Activated naive CD8-positive, alpha-beta T cell (primary cell): ENCODE measurements around the gene CD79B.
"Not testable (repeated sequence)": the region's sequence is repeated elsewhere in the genome, so short reads cannot be mapped to it uniquely, and the experiment has no call there.

ENCODE experiments used
- H3K27ac Mint-ChIP-seq: one replicate; pipeline ENCODE4 v1.8.0; 2021; ENCODE audit warnings: mixed read lengths
- H3K27me3 Mint-ChIP-seq: one replicate; pipeline ENCODE4 v1.8.0; 2021; ENCODE audit warnings: mixed read lengths
- H3K36me3 Mint-ChIP-seq: one replicate; pipeline ENCODE4 v1.8.0; 2021; ENCODE audit warnings: mixed read lengths
- H3K4me1 Mint-ChIP-seq: one replicate; pipeline ENCODE4 v1.8.0; 2021; ENCODE audit warnings: low read depth, mixed read lengths
- H3K4me3 Mint-ChIP-seq: one replicate; pipeline ENCODE4 v1.8.0; 2021; ENCODE audit warnings: mild to moderate bottlenecking, mixed read lengths
- H3K9me3 Mint-ChIP-seq: one replicate; pipeline ENCODE4 v1.8.0; 2021; ENCODE audit warnings: low read depth, mixed read lengths

CD79B gene

GRCh38 chr17:63917206-63917605, 14.9 kb downstream of the CD79B start:
- H3K27ac Mint-ChIP-seq, H3K36me3 Mint-ChIP-seq, H3K9me3 Mint-ChIP-seq, H3K4me3 Mint-ChIP-seq, H3K27me3 Mint-ChIP-seq, H3K4me1 Mint-ChIP-seq: not testable (repeated sequence)

GRCh38 chr17:63916566-63917185, 15.5 kb downstream of the CD79B start:
- Mint-ChIP-seq H3K36me3 (no peaks in the 10 kb centered on the region), H3K4me3 (no peak overlapping the region), H3K4me1 (peaks cover 5% of the 10 kb centered on the region), H3K27me3 (peaks cover 2% of the 10 kb centered on the region), H3K9me3 (no peaks in the 10 kb centered on the region), H3K27ac (peak overlapping the region; percentile 1)

GRCh38 chr17:63915753-63916152, 16.4 kb downstream of the CD79B start:
- not testable (repeated sequence) for H3K36me3 Mint-ChIP-seq, H3K27me3 Mint-ChIP-seq, H3K9me3 Mint-ChIP-seq, H3K4me3 Mint-ChIP-seq, H3K4me1 Mint-ChIP-seq, H3K27ac Mint-ChIP-seq

GRCh38 chr17:63914471-63914870, 17.7 kb downstream of the CD79B start:
- Mint-ChIP-seq H3K4me3 (no peak overlapping the region), H3K4me1 (peaks cover 7% of the 10 kb centered on the region), H3K27ac (no peak overlapping the region), H3K36me3 (no peaks in the 10 kb centered on the region), H3K27me3 (peaks cover 2% of the 10 kb centered on the region), H3K9me3 (no peaks in the 10 kb centered on the region)

GRCh38 chr17:63911657-63912100, 20.5 kb downstream of the CD79B start:
- H3K4me3 Mint-ChIP-seq, result no peak overlapping the region
- peaks cover 2% of the 10 kb centered on the region for H3K4me1 Mint-ChIP-seq
- no peaks in the 10 kb centered on the region for H3K9me3 Mint-ChIP-seq
- H3K27ac Mint-ChIP-seq, result no peak overlapping the region
- no peaks in the 10 kb centered on the region for H3K36me3 Mint-ChIP-seq
- H3K27me3 Mint-ChIP-seq, result no peaks in the 10 kb centered on the region

GRCh38 chr17:63911041-63911635, 21.0 kb downstream of the CD79B start, which contains the start of gene CSHL1:
Gene CSHL1, minus strand, starts transcription at chr17:63911258. Its CDS starts 62 bp downstream, at chr17:63911196.
- H3K27ac Mint-ChIP-seq, result no peak within 1 kb of the TSS
- H3K4me1 Mint-ChIP-seq, result peaks cover 2% of the 10 kb centered on the region
- no peaks in the 10 kb centered on the region for H3K9me3 Mint-ChIP-seq
- H3K36me3 Mint-ChIP-seq, result no peaks in the 10 kb centered on the region
- H3K4me3 Mint-ChIP-seq, result no peak within 1 kb of the TSS
- no peaks in the 10 kb centered on the region for H3K27me3 Mint-ChIP-seq

- H3K27me3 Mint-ChIP-seq, result no peaks in the 10 kb centered on the region
- H3K9me3 Mint-ChIP-seq, result no peaks in the 10 kb centered on the region
- no peak overlapping the region for H3K4me3 Mint-ChIP-seq
- no peak overlapping the region for H3K27ac Mint-ChIP-seq
- peaks cover 2% of the 10 kb centered on the region for H3K4me1 Mint-ChIP-seq
- no peaks in the 10 kb centered on the region for H3K36me3 Mint-ChIP-seq
Measured at GRCh38 chr17:63910096-63910495, 22.0 kb downstream of the CD79B start.

- not testable (repeated sequence) for H3K27ac Mint-ChIP-seq, H3K9me3 Mint-ChIP-seq, H3K36me3 Mint-ChIP-seq, H3K4me3 Mint-ChIP-seq, H3K27me3 Mint-ChIP-seq, H3K4me1 Mint-ChIP-seq
Measured at GRCh38 chr17:63909586-63909985, 22.5 kb downstream of the CD79B start.

- not testable (repeated sequence) for H3K27me3 Mint-ChIP-seq, H3K4me1 Mint-ChIP-seq, H3K36me3 Mint-ChIP-seq, H3K27ac Mint-ChIP-seq, H3K4me3 Mint-ChIP-seq, H3K9me3 Mint-ChIP-seq
Measured at GRCh38 chr17:63907161-63907778, 24.9 kb downstream of the CD79B start.

DNA sequence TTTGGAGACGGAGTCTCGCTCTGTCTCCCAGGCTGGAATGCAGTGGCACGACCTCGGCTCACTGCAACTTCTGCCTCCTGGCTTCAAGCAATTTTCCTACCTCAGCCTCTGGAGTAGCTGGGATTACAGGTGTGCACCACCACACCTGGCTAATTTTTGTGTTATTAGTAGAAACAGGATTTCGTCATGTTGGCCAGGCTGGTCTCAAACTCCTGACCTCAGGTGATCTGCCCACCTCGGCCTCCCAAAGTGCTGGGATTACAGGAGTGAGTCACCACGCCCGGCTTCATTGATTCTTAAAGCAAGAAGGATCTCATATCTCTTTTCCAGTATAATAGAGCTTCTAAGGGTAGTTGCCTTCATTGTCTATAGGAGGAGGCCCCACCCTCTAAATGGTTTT, 27.3 kb downstream of the CD79B start:
- not testable (repeated sequence) for H3K27ac Mint-ChIP-seq, H3K9me3 Mint-ChIP-seq, H3K27me3 Mint-ChIP-seq, H3K4me1 Mint-ChIP-seq, H3K36me3 Mint-ChIP-seq, H3K4me3 Mint-ChIP-seq

GRCh38 chr17:63903787-63904201, 28.3 kb downstream of the CD79B start:
- not testable (repeated sequence) for H3K36me3 Mint-ChIP-seq, H3K27me3 Mint-ChIP-seq, H3K27ac Mint-ChIP-seq, H3K9me3 Mint-ChIP-seq, H3K4me1 Mint-ChIP-seq, H3K4me3 Mint-ChIP-seq

- not testable (repeated sequence) for H3K36me3 Mint-ChIP-seq, H3K4me1 Mint-ChIP-seq, H3K27me3 Mint-ChIP-seq, H3K4me3 Mint-ChIP-seq, H3K9me3 Mint-ChIP-seq, H3K27ac Mint-ChIP-seq
Measured at GRCh38 chr17:63901971-63902370, 30.2 kb downstream of the CD79B start.

DNA sequence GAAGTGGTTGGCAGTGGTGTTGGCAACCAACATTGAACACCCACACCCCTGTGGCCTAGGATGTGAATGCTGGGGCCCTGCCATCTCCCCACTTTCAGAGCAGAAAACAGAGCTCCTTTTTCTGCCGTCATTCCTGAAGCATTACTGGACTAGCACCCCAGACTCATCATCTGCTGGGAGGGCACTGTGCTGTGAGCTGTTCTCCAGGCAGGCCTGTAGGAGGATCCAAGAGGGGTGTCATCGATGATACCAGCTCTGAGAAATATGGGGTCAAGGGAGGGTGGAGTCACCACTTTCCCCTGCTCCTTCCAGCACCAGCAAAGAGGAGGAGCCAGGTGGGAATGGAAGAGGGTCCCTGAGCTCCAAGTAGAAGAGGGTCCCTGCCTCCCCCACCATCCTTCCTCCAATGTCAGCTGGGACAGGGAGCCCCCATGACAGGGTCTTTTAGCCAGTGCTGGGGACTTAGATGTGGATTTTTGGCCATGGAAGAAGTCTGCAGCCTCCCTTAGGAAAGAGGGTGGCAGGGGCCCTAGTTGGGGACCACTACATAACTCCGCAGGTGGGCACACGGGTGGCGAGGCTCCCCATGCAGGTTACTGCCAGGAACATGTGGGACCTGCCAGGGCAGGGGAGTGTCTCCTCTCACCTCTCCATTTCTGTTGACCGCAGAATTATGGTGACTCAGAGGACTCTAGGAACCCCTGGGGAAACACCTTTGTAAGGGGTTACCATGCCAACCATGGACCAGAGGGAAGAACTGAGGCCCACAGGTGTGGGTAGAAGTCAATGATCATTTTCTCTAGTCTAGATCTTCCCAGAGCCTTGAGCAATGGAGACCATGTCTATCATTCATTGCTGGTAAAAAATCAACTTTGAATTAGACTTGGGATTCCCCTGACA, 33.0 kb downstream of the CD79B start:
- not testable (repeated sequence) for H3K9me3 Mint-ChIP-seq, H3K27ac Mint-ChIP-seq, H3K27me3 Mint-ChIP-seq, H3K36me3 Mint-ChIP-seq, H3K4me3 Mint-ChIP-seq, H3K4me1 Mint-ChIP-seq

DNA sequence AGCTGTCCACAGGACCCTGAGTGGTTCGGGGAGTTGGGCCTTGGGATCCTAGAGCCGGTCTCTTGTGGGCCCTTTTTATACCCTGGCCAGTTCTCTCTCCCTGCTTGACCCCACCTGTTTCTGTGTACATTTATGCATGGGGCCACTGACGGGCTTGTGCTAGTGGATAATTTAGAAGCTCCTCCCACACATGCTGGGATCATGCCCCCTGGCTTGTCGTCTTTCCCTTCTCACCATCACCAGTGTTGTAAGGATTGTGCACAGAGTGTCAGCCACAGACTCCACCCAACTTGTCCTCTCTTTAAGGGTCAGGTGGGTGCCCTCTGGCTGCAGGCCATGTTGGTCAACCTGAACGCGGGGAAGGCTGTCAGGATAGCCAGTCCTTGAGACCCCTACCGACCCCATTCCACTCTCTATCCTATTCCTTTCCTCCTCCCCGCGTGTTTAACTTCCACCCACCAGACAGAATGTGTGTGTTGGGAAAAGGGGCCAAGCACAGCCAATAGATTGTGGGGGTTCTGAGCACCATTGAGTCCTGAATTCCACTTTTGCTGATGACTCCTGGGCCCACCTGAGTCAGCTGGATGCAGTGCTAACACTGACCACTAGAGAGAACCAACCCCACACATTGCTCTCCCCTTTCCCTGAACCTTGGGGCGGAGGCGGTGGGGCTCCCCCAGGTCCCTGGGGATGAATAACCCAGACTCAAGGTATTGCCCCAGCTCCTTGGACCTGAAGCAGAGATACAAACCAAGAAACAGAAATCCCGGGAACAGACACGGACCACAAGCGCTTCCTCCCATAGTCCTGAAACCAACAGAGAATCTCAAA, 35.4 kb downstream of the CD79B start, which contains the start of gene CSH1:
Gene CSH1 (minus strand): TSS at position 51 of the 831 bp plus-strand sequence. CDS start 63 bp downstream, outside the sequence.
- H3K4me1 Mint-ChIP-seq, H3K36me3 Mint-ChIP-seq, H3K9me3 Mint-ChIP-seq, H3K4me3 Mint-ChIP-seq, H3K27me3 Mint-ChIP-seq, H3K27ac Mint-ChIP-seq: not testable (repeated sequence)
